Measurements from ENCODE around the gene HSD3B7.

The HSD3B7 gene

GRCh38 chr16:30983898-30984610 is 953 bp upstream of the HSD3B7 start:
- FAIRE-seq = no peak
- TF ChIP-seq CTCF (IDR thresholded peaks at IDR 0.05; ENCODE audit: insufficient read depth, missing control alignments) = no peak
- no peak for DNase-seq (ENCODE audit: insufficient read length, low spot score)

- DNase-seq (ENCODE audit: insufficient read length, low spot score) (no peak), FAIRE-seq (no peak)
- TF ChIP-seq CTCF (IDR thresholded peaks at IDR 0.05; ENCODE audit: insufficient read depth, missing control alignments) = no peak
Observed at GRCh38 chr16:30985401-30986128, 558 bp downstream of the HSD3B7 start.

GRCh38 chr16:30986129-30986991 is 1.4 kb downstream of the HSD3B7 start:
- FAIRE-seq = no peak
- no peak for TF ChIP-seq CTCF (IDR thresholded peaks at IDR 0.05; ENCODE audit: insufficient read depth, missing control alignments)
- DNase-seq (ENCODE audit: insufficient read length, low spot score) = no peak

DNA sequence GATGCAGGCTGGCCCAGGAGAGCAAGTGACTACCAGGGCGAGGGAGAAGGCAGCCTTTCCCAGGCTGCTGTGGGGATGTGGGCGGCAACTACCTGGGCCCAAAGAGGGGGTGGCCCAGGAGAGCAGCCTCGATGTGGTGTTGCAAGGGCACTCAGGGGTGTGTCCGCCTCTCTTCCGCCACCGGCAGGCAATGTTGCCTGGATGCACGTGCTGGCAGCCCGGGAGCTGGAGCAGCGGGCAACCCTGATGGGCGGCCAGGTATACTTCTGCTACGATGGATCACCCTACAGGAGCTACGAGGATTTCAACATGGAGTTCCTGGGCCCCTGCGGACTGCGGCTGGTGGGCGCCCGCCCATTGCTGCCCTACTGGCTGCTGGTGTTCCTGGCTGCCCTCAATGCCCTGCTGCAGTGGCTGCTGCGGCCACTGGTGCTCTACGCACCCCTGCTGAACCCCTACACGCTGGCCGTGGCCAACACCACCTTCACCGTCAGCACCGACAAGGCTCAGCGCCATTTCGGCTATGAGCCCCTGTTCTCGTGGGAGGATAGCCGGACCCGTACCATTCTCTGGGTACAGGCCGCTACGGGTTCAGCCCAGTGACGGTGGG is 2.7 kb downstream of the HSD3B7 start:
- FAIRE-seq (no peak), DNase-seq (ENCODE audit: insufficient read length, low spot score) (no peak)
- no peak for TF ChIP-seq CTCF (IDR thresholded peaks at IDR 0.05; ENCODE audit: insufficient read depth, missing control alignments)

- no peak for TF ChIP-seq CTCF (IDR thresholded peaks at IDR 0.05; ENCODE audit: insufficient read depth, missing control alignments)
- FAIRE-seq (no peak), DNase-seq (ENCODE audit: insufficient read length, low spot score) (no peak)
Observed at GRCh38 chr16:30989469-30990047, 4.6 kb downstream of the HSD3B7 start.

GRCh38 chr16:30990105-30990504 is 5.1 kb downstream of the HSD3B7 start:
- TF ChIP-seq CTCF (IDR thresholded peaks at IDR 0.05; ENCODE audit: insufficient read depth, missing control alignments) = no peak
- no peak for FAIRE-seq

More at GRCh38 chr16:30990105-30990504, 5.1 kb downstream of the HSD3B7 start:
- no peak for DNase-seq (ENCODE audit: insufficient read length, low spot score)

Data from D721Med (cell line).